Right ventricle myocardium inferior (tissue), 1 donor: Measurements from ENCODE around the gene TAS2R19. TPM values are rescaled to one million over a fixed set of nuclear protein-coding genes. Genes with fewer than 3 reads are reported as not detected.

ENCODE experiments used
- ATAC-seq: fragments of 200-7000 bp; cut with Tn5 transposase; one replicate; pipeline ENCODE4 v1.9.1; 2020; ENCODE audit warnings: mild to moderate bottlenecking, moderate library complexity
- DNase-seq: peaks from one replicate; pipeline ENCODE4 v3.0.0; 2021; ENCODE audit errors: missing footprints
- intact Hi-C: fragments of 100-400 bp; cut with DNase I; formaldehyde crosslinking; loops from one replicate; pipeline ENCODE4 v1.11.0; 2022
- total RNA-seq: library from RNA; stranded (reverse); fragmentation: NEBNext Ultra II Directional; extraction: Animal tissue kit (Norgen Biotek cat#: 25700); gene quantifications from one replicate; pipeline ENCODE4 v1.2.1, GENCODE V29; 2021
- donor health status: DM: no; HTN: yes; CAD: no; lungs with severe emphysema.

Gene TAS2R19
- total RNA-seq, 1 donor from 2014 or later = 0.49 TPM

- DNase-seq = no peak
- intact Hi-C loops = loop anchor here (2.0 kb wide), 1 partner anchor 55 kb away; no protein-coding TSS in a partner anchor
Observed at GRCh38 chr12:11014234-11014633, 8.2 kb downstream of the TAS2R19 start.

GRCh38 chr12:11007608-11008007, 14.8 kb downstream of the TAS2R19 start:
- intact Hi-C loops = no loop called here
- DNase-seq (no peak), ATAC-seq (no peak)

More at GRCh38 chr12:11014234-11014633, 8.2 kb downstream of the TAS2R19 start:
- no peak for ATAC-seq

- DNase-seq (no peak), ATAC-seq (no peak)
- intact Hi-C loops = no loop called here
Observed at GRCh38 chr12:10998204-10998603, 24.2 kb downstream of the TAS2R19 start, which contains the start of gene TAS2R20. TAS2R20 (minus strand) TSS chr12:10998304; CDS start chr12:10997875, 429 bp downstream.

DNA sequence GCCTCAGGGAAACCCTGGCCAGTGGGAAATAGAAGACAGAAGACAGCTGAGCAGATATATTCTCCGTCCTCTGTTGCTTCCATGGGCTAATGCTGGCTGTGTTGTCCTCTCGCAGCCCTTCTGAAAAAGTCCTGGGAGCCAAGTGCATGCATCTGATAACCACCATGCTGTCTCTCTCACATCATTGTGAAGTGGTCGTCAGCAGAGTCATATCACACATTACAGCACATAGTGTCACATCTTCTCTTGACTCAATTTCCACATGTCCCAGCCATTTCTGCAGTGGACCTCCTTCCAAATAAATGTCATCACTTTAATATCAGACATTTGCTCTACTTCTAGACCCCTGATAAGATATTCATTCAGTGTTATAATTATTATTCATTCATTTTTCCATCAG, 28.1 kb downstream of the TAS2R19 start:
- intact Hi-C loops = no loop called here
- no peak for ATAC-seq
- no peak for DNase-seq

GRCh38 chr12:10989107-10989506, 33.3 kb downstream of the TAS2R19 start:
- intact Hi-C loops = no loop called here
- DNase-seq (no peak), ATAC-seq (no peak)

- DNase-seq (no peak), ATAC-seq (no peak)
- intact Hi-C loops = no loop called here
Observed at GRCh38 chr12:10986812-10987211, 35.6 kb downstream of the TAS2R19 start, which contains the start of gene TAS2R50. TAS2R50 (minus strand) TSS chr12:10986912; CDS start chr12:10986860, 52 bp downstream.

DNA sequence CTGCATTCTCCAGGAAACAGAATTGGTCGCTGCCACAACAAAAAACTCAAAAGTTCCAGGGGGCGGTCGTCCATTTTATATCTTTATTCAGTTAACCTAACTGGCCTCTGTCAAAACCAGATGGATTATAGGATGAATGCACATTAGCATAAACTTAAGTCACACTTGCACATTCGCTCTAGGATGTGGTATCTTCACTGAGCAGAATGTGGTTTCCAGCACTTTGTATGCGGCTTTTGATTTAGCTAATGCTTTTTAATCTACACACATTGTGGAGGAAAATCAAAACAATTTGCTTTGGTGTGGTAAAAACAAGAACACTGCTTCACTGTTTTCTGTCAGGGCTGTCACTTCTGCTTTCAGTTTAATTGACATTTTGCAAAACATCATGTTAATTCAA, 40.2 kb downstream of the TAS2R19 start:
- intact Hi-C loops = no loop called here
- no peak for ATAC-seq
- no peak for DNase-seq

DNA sequence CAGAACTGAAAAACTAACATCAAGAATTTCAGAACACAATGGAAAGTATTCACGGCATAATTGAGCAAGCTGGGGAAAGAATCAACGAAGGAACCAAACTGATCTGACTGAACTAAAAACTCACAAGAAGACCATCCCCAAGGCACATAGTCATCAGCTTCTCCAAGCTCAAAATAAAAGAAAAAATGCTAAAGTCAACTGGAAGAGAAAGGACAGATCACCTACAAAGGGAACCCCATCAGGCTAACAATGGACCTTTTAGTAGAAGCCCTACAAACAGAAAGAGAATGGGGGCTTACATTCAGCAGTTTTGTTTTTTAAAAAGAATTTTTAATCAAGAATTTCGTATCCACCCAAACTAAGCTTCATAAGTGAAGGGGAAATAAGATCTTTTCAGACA, 47.5 kb downstream of the TAS2R19 start:
- intact Hi-C loops = no loop called here
- no peak for ATAC-seq
- DNase-seq = no peak

Other genes with a start within 250 kb of the TAS2R19 start
- not detected for gene TAS2R7, start 220.0 kb downstream of the TAS2R19 start, total RNA-seq
- not detected for gene TAS2R8, start 215.3 kb downstream of the TAS2R19 start, total RNA-seq
- not detected for gene TAS2R9, start 212.5 kb downstream of the TAS2R19 start, total RNA-seq
- not detected for gene TAS2R10, start 196.3 kb downstream of the TAS2R19 start, total RNA-seq
- gene PRR4, start 173.1 kb downstream of the TAS2R19 start, total RNA-seq = 1.8 TPM
- 4.2 TPM for gene PRH1, start 138.4 kb downstream of the TAS2R19 start, total RNA-seq
- gene TAS2R13, start 113.1 kb downstream of the TAS2R19 start, total RNA-seq = 0.43 TPM
- not detected for gene PRH2, start 93.4 kb downstream of the TAS2R19 start, total RNA-seq
- gene TAS2R14, start 83.4 kb downstream of the TAS2R19 start, total RNA-seq = 0.38 TPM
- not detected for gene TAS2R50, start 35.7 kb downstream of the TAS2R19 start, total RNA-seq
- gene TAS2R20, start 24.3 kb downstream of the TAS2R19 start, total RNA-seq = 0.46 TPM
- gene TAS2R31, start 8.8 kb upstream of the TAS2R19 start, total RNA-seq = 0.41 TPM
- 0.43 TPM for gene TAS2R46, start 39.7 kb upstream of the TAS2R19 start, total RNA-seq
- not detected for gene TAS2R43, start 69.7 kb upstream of the TAS2R19 start, total RNA-seq
- gene TAS2R30, start 112.0 kb upstream of the TAS2R19 start, total RNA-seq = 0.27 TPM
- gene SMIM10L1, start 148.6 kb upstream of the TAS2R19 start, total RNA-seq = 14.6 TPM
- not detected for gene TAS2R42, start 164.3 kb upstream of the TAS2R19 start, total RNA-seq
- gene PRB3, start 247.1 kb upstream of the TAS2R19 start, total RNA-seq = not detected